DMS114 treated with DMSO at 0.1 percent for 48 hours (cell line): Measurements from ENCODE around the gene SMAD3.

Source experiments
- DNase-seq: peaks from one replicate; lab custom pipeline; 2025; ENCODE audit not compliant: unreplicated experiment; lab: John Stamatoyannopoulos, UW

The SMAD3 gene

DNA sequence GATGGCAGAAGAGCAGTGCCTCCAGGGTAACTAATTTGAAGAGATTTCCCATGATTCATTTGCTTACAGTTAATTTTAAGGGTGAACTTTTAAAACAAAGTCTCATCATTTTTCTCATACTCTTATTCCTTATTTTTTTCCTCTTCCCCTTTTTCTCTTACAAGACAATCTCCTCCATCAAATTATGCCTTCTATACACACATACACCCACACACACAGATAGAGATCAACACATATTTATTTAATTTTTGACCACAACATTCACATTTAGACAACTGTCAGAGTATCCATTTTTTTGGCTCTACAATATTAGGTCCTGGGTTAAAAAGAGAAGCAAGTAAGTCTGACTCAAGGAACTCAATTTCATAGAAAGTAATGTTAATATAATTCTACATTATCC is 151.5 kb downstream of the SMAD3 start:
- DNase-seq = no peak

DNA sequence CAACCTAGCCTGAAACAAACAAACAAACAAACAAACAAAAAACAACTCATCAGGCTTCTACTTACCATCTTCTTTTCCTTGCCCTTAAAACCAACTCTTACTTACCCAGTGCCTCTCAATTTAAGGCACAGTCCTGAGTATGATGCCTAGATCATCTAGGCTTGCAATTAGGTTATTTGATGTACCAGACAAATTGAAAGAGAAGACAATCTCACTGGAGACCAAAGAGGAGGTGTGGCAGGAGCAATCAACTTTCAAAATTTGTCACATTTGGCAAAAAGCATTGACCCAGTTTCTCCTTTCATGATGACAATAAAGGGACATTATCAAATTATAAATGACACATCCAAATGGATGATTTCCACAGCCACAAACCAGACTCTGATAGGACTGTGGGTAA is 153.0 kb downstream of the SMAD3 start:
- no peak for DNase-seq

DNA sequence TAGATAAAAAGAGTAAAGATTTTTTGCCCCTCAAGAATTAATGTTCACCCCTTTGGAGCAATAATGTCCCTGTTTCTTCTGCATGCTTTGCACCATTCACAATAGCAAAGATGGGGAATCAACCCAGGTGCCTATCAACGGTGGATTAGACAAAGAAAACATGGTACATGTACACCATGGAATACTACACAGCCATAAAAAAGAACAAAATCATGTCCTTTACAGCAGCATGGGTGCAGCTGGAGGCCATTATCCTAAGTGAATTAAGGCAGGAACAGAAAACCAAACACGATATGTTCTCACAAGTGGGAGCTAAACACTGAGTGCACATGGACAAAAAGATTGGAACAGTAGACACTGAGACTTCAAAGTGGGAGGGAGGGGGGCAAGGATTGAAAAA is 153.9 kb downstream of the SMAD3 start:
- no peak for DNase-seq

DNA sequence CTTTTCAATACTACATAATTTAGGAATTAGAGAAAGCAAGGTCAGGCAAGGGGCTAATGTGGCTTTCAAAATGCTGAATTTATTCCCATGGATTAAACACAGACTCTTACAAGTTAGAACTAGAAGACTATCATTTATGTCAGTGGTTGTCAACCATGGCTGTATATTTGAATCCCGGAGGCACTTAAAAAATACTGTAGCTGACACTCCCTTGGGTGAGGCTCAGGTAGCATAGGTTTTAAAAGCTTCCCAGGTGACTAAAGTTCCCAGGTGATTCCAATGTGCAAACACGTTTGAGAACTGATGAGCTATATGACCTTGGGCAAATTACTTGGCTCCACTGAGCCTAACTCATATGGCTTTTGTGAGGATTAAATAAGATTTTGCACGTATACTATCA is 159.5 kb downstream of the SMAD3 start:
- no peak for DNase-seq

DNA sequence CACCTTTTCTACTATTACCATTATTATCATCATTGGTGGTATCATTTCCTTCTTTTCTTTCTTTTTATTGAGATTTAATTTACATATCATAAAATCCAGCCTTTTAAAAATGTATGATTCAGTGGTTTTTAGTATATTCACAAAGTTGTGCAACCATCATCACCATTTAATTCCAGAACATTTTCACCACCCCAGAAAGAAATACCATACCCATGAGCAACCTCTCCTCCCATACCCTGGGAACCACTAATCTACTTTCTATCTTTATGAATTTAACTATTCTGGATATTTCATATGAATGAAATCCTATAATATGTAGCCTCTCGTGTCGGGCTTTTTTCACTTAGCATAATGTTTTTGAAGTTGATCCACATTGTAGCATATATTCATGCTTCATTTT is 159.9 kb downstream of the SMAD3 start:
- DNase-seq = no peak

DNA sequence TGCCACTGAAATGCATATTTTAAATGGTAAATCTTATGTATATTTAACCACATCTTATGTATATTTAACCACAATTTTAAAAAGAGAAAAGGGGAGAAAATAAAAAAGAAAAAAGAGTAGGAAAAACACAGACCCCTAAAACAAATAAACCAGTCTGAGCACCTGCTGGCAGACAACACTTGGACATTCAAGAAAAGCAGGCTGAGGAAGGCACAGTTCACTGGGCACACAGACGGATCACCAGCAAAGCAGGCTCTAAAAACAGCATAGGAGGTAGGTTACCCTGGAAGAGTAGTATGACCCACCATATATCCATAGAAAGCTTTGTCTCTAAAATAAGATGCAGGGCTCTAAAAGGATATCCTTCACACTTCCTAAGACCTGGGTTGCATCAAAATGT is 162.0 kb downstream of the SMAD3 start:
- DNase-seq = no peak

DNA sequence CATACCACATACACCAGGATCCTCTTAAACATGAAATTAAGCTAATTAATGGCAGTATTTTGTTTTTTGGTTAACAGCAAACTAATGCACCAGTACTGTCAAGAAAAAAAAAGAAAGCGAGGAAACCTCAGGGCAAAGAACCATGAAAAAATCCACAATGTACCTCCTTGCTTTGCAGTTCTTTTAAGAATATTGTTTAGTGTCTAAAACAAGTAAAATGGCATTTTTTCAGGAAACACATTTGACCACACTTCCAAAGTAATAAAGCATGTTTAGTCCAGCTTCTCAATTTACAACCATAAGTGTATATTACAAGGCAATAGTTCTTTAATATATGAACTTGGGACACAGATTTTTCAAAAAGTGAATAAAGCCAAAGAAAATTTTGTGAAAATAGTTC is 162.4 kb downstream of the SMAD3 start:
- no peak for DNase-seq

DNA sequence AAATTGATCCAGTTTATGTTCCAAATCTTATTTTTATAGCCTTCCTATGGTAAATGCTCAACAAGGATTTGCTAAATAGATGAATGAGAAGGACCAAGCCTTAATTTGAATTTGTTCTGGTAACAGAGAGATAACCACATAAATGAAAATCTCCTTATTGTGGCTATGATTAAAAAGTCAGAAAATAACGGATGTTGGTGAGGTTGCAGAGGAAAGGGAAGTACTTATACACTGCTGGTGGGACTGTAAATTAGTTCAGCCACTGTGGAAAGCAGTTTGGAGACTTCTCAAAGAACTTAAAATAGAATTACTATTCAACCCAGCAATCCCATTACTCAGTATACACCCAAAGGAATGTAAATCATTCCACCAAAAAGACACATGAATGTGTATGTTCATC is 162.9 kb downstream of the SMAD3 start:
- DNase-seq = no peak

DNA sequence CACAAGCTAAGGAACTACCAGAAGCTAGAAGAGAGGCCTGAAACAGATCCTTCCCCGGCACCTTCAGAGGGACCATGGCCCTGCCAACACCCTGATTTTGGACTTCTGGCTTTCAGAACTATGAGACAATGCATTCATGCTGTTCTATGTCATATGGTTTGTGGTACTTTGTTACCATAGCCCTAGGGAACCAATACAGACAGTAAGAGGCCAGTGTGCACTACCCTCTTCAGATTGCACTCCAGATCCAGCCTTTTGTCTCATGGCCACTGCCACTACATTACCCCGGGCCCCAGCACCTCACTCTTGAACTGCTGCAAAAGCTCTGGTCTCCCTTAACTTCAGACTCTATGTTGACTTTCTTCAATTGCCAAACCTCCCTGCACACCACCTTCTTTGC is 165.1 kb downstream of the SMAD3 start:
- no peak for DNase-seq

DNA sequence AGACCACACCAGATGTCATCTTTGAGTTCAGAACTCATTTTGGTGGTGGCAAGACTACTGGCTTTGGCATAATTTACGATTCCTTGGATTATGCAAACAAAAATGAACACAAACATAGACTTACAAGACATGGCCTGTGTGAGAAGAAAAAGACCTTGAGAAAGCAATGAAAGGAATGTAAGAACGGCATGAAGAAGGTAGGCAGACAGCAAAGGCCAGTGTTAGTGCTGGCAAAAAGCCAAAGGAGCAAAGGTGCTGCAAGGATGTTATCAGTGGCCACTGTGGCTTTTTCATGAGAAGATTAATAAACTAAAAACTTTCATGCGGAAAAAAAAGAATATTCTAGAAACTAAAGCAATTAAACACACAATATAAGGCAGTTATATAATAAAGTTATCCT is 167.2 kb downstream of the SMAD3 start:
- DNase-seq = no peak

DNA sequence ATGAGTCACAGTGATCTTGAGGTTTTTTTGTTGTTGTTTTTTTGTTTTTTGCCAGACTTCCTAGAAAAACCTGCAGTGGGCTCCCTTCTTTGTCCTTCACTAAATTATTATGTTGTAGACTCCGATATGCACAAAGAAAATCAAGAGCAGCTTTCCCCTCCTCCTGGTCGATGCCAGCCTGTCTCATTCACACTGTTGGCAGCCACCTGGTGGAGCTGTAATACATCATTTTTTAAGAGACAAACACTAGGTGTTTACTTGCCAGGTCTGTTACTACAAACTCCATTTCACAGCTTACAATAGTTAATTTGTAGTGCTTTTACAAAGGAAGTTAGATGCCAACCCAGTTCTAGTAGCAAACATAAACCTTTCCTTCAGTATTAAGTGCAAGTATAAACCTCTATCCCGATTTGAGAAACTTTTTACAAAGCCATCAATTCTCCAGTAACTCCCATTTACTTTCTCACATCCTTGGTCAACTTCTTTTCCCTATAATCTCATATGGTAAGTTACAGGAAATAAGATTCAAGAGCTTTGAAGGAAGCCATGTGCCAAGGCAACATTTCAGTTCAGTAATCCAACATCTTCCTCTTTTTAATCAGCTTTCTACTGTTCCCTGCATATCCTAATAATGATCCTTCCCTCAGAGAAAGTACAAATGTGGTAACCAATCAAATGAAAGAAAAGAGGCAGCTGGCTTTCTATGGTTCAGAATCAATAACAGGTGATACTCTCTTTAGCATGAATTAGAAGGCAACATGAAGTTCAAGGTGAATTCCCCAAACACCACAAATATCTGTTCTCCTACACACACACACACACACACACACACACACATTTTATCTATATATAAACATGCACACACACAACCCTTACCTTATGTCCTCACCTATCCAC is 175.1 kb downstream of the SMAD3 start:
- DNase-seq = no peak

DNA sequence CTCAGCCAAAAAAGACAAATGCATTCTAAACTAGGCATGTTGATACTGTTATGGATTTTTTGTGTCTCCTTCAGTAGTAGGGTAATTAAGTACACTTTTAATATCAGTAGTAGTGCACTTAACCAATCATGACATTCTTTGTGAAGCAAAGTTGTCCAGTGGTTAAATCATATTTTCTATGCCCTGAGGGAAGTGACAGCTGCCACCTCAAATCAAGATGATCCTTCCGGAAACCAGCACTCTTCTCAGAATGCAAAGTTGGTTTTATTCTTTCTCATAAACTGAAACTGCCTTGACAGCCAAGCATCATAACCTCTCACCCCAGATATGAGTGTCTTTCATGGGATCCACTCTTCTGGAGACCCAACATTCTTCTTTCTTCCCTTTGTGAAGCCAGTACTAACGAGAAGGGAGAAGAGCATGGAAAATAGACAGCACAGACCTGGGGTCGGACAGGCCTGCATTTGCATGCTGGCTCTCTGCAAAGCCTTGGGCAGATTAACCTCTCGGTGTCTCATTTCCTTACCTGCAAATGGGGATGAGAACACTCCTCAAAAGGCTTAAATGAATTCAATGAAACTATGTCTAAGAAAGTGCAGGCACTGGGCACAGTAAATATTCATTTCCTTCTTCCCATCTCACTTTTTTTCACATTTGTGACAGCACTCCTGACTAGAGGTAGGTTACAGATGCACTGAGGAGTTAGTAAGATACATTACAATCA is 175.9 kb downstream of the SMAD3 start:
- no peak for DNase-seq

DNA sequence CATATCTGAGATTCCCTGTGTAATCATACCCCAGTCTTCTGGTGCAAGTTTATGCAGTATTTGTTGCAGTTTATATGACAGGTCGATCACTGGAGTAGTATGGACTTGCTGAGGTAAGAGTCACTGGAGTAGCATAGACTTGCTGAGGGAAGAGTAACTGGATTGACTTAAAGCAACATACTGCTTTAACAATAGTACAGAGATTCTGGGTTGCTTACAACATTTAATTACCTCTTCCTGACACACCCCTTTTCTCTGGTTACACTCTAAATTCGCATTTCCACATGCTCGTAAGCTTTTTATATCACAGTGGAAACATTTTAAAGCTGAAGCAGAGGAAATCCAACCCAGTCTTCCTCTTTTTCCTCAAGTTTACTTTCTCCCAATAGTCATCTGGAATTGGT is 177.3 kb downstream of the SMAD3 start:
- no peak for DNase-seq
